Upper lobe of left lung (tissue), 4 donors: Measurements from ENCODE around the gene GPR173.

ENCODE experiments used
- CTCF ChIP-seq, 6 experiments: fragments of 450-650 bp in 4 of 6; fragments of 200-600 bp in 2 of 6; sonication (generic) in 2 of 6; IDR thresholded peaks; one replicate each; pipeline ENCODE4 v1.5.1; 2016 to 2019; ENCODE audit warnings: antibody characterized with exemption in 6 of 6
- POLR2AphosphoS5 ChIP-seq, 2 donors: sonication (generic); formaldehyde crosslinking; IDR thresholded peaks; one replicate each; pipeline ENCODE4 v1.5.1; 2017; ENCODE audit warnings: antibody characterized with exemption in 2 of 2

DNA sequence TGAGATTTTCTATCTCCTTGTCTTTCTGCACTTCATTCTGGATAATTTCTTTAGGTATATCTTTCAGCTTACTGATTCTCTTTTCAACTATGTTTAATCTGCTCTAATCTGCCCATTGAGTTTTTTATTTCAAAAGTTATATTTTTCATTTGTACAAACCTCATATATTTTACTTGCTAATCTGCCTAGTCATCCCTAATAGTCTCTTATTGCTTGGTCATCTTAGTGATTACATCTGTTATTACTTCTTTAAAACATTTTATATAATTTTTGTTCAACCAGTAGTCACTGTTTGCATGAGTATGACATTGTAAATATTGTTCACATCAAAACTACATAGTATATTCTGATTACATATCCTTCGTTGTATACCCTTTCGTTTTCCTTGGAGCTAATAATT is 77.8 kb downstream of the GPR173 start:
- TF ChIP-seq POLR2AphosphoS5 (IDR thresholded peaks at IDR 0.05) = no peak
- TF ChIP-seq CTCF (IDR thresholded peaks at IDR 0.05) = no peak
